ENCODE results near the gene GSTA2.
"Not testable (repeated sequence)": the region's sequence is repeated elsewhere in the genome, so short reads cannot be mapped to it uniquely, and the experiment has no call there.

DNA sequence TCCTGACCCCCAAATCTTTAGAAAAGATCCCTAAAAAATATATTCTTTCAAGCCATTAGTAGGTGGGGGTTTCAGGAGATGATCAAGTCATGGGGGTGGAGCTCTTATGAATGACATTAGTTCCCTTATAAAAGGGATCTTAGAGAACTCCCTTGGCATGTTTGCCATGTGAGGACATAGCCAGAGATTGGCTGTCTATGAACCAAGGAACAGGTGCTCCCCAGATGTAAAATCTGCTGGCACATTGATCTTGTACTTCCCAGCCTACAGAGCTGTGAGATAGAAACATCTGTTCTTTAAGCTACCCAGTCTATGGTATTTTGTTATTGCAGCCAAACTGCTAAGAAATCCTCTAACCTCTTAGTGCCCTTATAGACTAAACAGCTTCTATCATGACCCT, 4.4 kb upstream of the GSTA2 start:
- not testable (repeated sequence) for TF ChIP-seq EZH2, EZH2phosphoT487 (IDR thresholded peaks at IDR 0.05)
- TF ChIP-seq, protein P1, sequence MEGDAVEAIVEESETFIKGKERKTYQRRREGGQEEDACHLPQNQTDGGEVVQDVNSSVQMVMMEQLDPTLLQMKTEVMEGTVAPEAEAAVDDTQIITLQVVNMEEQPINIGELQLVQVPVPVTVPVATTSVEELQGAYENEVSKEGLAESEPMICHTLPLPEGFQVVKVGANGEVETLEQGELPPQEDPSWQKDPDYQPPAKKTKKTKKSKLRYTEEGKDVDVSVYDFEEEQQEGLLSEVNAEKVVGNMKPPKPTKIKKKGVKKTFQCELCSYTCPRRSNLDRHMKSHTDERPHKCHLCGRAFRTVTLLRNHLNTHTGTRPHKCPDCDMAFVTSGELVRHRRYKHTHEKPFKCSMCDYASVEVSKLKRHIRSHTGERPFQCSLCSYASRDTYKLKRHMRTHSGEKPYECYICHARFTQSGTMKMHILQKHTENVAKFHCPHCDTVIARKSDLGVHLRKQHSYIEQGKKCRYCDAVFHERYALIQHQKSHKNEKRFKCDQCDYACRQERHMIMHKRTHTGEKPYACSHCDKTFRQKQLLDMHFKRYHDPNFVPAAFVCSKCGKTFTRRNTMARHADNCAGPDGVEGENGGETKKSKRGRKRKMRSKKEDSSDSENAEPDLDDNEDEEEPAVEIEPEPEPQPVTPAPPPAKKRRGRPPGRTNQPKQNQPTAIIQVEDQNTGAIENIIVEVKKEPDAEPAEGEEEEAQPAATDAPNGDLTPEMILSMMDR (IDR thresholded peaks at IDR 0.05) = not testable (repeated sequence)

All from neural progenitor cell (in vitro differentiated cells).